HG02588 (cell line): ENCODE results near the gene RAMP2.
"Not testable (repeated sequence)": the region's sequence is repeated elsewhere in the genome, so short reads cannot be mapped to it uniquely, and the experiment has no call there.

Experiments
- ATAC-seq: cut with Tn5 transposase; IDR thresholded peaks from one replicate; pipeline ENCODE4 v1.9.1; 2021; ENCODE audit warnings: mild to moderate bottlenecking, moderate library complexity; ENCODE audit not compliant: unreplicated experiment

RAMP2 gene

GRCh38 chr17:42768006-42768405 lies 7.0 kb downstream of the RAMP2 start:
- not testable (repeated sequence) for ATAC-seq

- not testable (repeated sequence) for ATAC-seq
Measured at GRCh38 chr17:42769964-42770363, 8.9 kb downstream of the RAMP2 start.

- ATAC-seq = no peak
Measured at GRCh38 chr17:42772945-42773289, 11.9 kb downstream of the RAMP2 start.

- no peak for ATAC-seq
Measured at GRCh38 chr17:42773290-42774035, 12.4 kb downstream of the RAMP2 start, which contains the start of gene VPS25. VPS25 (plus strand) TSS chr17:42773449; CDS start chr17:42773476, 27 bp downstream.

GRCh38 chr17:42774066-42774745 lies 13.2 kb downstream of the RAMP2 start:
- no peak for ATAC-seq

- ATAC-seq = no peak
Measured at GRCh38 chr17:42775534-42776098, 14.6 kb downstream of the RAMP2 start.

- no peak for ATAC-seq
Measured at GRCh38 chr17:42778570-42778969, 17.5 kb downstream of the RAMP2 start.

- no peak for ATAC-seq
Measured at GRCh38 chr17:42779304-42779935, 18.4 kb downstream of the RAMP2 start.

GRCh38 chr17:42779936-42780850 lies 19.2 kb downstream of the RAMP2 start, which contains the start of gene WNK4:
WNK4 (plus strand) TSS chr17:42780610; CDS start chr17:42780699, 89 bp downstream.
- ATAC-seq = no peak

GRCh38 chr17:42780851-42781638 lies 20.0 kb downstream of the RAMP2 start:
- ATAC-seq = no peak

GRCh38 chr17:42781639-42782165 lies 20.7 kb downstream of the RAMP2 start:
- ATAC-seq = no peak

GRCh38 chr17:42782166-42783061 lies 21.4 kb downstream of the RAMP2 start:
- ATAC-seq = no peak

GRCh38 chr17:42783062-42783790 lies 22.2 kb downstream of the RAMP2 start:
- no peak for ATAC-seq

- ATAC-seq = no peak
Measured at GRCh38 chr17:42783791-42784138, 22.7 kb downstream of the RAMP2 start.

GRCh38 chr17:42784409-42784808 lies 23.4 kb downstream of the RAMP2 start:
- ATAC-seq = no peak

GRCh38 chr17:42784811-42785592 lies 24.0 kb downstream of the RAMP2 start:
- ATAC-seq = no peak

GRCh38 chr17:42787266-42787665 lies 26.2 kb downstream of the RAMP2 start:
- no peak for ATAC-seq
